GM19025 (cell line): ENCODE data around the gene CSF2.
"Not testable (repeated sequence)": the region's sequence is repeated elsewhere in the genome, so short reads cannot be mapped to it uniquely, and the experiment has no call there.

Experiments used
- ATAC-seq: cut with Tn5 transposase; IDR thresholded peaks from one replicate; pipeline ENCODE4 v1.9.1; 2021; ENCODE audit warnings: mild to moderate bottlenecking, low read depth, moderate library complexity; ENCODE audit not compliant: unreplicated experiment

CSF2 gene

DNA sequence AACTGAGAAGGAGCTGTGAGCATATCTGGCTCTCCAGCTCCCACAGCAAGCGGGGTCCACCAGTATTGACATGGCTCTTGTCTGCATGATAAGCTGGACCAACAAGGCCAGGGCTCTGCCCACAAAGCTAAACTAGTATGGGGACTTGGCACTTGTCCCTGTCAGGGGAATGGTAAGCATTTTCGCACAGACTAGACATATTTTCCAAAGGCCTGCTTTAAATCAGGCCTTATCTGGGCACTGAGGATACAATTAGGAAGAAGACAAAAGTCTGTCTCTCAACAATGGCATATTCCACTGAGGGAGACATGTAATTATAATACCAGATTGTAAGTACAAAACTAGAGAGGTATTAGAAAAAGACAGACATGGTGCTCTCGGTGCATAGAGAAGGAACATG, 32.1 kb downstream of the CSF2 start:
- ATAC-seq: no peak

DNA sequence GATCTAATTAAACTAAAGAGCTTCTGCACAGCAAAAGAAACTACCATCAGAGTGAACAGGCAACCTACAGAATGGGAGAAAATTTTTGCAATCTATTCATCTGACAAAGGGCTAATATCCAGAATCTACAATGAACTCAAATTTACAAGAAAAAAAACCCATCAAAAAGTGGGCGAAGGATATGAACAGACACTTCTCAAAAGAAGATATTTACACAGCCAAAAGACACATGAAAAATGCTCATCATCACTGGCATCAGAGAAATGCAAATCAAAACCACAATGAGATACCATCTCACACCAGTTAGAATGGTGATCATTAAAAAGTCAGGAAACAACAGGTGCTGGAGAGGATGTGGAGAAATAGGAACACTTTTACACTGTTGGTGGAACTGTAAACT, 34.9 kb downstream of the CSF2 start:
- not testable (repeated sequence) for ATAC-seq

DNA sequence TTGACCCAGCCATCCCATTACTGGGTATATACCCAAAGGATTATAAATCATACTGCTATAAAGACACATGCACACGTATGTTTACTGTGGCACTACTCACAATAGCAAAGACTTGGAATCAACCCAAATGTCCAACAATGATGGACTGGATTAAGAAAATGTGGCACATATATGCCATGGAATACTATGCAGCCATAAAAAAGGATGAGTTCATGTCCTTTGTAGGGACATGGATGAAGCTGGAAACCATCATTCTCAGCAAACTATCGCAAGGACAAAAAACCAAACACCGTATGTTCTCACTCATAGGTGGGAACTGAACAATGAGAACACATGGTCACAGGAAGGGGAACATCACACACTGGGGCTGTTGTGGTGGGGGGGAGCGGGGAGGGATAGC, 35.4 kb downstream of the CSF2 start:
- not testable (repeated sequence) for ATAC-seq

DNA sequence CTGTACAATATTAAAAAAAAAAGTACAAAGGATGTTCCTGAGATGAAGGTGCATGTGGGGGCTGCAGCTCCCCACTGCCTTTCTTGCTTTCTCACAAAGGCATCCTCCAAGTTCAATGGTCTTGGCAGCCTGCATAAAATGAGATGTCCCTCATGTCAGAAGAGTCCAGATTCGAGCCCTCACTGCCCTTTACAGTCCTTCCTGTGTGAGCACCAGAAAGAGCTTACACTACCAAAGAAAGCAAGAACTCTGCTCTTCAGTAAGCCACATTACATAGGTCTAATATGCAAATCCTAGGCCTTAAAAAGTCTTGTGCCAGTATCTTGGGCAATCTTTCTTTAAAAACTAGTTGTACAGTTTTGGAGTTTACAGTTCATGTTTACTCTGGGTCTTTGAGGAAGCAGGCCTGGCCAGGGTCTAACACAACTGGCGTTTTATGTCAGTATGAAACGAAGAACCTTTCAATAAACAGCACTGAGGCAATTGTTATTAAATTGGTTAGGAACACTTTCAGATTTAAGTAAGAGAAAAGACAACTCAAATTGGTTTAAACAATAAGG, 36.0 kb downstream of the CSF2 start:
- ATAC-seq: no peak

DNA sequence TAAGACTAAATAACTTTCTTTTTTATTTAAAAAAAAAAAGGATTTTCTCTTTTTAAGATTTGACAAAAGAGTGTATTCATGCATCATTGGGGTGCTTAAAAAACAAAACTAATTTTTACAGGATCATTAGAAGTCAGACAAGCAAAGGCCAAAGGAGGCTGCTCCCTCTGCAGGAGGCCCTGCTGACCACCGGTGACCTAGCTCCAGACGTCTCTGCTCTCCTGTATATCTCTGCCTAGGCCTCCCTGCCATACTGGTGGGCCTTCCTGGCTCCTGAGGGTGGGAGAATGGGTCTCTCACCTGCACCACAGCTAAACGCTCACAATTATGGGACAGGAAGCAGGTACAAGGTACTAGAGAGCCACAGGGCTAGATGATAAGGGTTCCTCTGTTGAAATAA, 36.6 kb downstream of the CSF2 start:
- no peak for ATAC-seq

DNA sequence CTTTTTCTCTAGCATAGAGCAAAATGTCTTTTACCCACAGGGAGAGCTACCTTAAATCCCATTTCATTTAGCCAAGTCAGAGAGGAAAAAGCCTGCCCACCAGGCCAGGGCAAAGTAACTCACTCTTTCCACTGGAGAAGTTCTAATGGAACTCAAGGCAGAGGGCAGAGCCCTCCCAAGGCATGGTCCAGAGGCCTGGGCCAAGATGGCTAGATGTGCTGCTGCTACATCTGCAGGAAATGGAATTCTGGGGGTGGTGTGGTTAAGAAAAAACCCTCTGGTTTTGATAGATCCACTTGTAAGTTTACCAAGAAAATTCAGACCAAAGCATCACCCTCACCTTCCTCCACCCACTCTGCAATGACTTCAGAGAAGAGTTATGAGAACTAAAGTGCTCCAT, 37.3 kb downstream of the CSF2 start:
- ATAC-seq: no peak

DNA sequence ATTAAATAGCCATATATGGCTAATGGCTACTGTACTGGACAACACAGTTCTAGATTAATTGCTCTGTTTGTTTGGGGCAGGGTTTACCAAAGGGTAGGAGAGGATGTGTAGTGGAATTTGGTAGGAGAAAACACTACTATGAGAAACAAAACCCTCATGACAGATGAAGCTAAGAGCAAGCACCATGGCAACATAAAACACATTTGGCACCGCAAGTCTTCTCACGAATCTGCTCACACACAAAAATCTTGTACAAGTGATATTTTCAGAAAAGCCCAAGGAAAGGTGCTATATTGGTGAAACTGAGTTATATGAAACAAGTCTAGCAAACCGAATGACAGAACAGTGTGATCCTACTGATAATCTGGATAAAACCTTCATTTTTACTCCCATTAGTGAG, 38.5 kb downstream of the CSF2 start:
- no peak for ATAC-seq

DNA sequence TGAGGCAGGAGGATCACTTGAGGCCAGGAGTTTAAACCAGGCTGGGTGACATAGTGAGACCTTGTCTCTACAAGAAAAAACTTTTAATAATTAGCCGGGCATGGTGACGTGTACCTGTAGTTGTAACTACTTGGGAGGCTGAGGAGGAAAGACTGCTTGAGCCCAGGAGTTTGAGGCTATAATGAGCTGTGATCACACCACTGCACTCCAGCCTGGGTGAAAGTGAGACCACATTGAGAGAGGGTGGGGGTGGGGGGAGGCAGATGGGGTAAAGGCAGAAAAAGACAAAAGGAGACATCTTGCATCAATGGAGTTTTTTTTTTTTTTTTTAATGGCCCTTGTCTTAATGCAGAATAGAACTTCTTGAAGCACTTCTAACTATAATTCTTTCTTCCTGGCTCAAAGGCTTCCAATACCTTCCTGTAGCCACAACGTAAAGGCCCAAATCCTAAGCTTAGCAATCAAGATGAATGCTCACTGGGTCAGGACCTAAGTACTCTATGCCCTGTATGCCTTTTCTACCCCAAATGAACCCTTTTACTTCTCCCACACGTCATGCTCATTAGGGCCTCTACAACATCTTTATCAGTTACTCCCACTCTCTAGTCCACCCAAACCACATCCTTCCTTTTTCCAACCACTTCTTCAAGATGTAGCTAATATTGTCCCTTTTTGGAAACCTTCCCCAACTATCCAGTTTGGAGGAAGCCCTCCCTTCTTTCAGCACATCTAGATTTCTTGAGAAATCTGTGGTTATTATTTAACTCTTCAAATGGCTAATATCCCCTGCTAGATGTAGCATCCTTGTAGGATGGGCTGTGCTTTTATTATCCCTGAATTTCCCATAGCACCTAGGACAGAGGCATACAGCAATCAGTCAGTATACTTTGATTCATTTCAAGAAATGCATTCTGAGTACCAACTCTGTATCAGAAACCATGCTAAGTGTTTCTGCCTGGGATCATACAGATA, 40.8 kb downstream of the CSF2 start:
- ATAC-seq: no peak

DNA sequence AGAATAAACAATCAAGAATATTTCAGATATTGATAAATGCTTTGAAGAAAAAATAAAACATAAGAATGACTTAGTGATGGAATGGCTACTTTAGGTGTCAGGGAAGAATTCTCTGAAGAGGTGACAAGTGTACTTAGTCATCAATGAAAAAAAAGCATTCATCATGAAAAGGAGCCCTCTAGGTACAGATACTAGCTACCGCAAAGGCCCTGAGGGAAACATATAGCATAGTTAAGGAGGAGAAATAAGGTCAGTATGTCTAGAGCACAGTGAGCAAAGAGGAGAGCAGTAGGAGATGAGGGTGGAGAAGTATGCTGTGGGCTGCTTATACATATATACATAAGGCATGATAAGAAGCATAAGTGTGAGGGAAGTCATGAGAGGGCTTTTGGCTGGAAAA, 41.8 kb downstream of the CSF2 start:
- no peak for ATAC-seq

DNA sequence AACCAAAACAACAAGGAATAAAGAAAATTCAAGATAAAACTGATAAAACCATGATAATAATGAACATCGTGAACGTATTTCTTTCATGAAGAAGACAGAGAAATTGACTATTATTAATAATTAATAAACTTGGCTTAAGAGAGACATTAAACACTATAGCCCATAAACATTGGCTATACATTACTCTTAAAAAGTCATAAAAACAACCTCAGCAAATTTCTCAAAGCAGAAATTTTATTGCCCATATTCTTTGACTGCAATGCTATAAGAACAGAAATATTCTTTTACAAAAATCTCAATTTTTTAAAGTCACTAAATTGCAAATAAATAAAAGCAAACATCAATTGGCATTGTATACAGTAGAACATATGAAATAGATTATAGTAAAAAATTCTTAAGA, 42.5 kb downstream of the CSF2 start:
- no peak for ATAC-seq

DNA sequence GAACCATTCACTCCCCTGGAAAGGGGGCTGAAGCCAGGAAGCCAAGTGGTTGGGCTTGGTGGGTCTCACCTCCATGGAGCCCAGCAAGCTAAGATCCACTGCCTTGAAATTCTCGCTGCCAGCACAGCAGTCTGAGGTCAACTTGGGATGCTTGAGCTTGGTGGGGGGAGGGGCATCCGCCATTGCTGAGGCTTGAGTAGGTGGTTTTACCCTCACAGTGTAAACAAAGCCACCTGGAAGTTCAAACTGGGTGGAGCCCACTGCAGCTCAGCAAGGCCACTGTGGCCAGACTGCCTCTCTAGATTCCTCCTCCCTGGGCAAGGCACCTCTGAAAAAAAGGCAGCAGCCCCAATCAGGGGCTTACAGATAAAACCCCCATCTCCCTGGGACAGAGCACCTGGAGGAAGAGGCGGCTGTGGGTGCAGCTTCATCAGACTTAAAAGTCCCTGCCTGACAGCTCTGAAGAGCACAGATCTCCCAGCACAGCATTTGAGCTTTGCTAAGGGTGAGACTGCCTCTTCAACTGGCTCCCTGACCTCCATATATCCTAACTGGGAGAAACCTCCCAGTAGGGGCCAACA, 43.4 kb downstream of the CSF2 start:
- ATAC-seq: not testable (repeated sequence)

DNA sequence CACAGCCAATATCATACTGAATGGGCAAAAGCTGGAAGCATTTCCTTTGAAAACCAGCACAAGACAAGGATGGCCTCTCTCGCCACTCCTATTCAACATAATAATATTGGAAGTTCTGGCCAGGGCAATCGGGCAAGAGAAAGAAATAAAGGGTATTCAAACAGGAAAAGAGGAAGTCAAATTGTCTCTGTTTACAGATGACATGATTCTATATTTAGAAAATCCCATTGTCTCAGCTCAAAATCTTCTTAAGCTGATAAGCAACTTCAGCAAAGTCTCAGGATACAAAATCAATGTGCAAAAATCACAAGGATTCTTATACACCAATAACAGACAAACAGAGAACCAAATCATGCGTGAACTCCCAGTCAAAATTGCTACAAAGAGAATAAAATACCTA, 47.1 kb downstream of the CSF2 start:
- not testable (repeated sequence) for ATAC-seq

DNA sequence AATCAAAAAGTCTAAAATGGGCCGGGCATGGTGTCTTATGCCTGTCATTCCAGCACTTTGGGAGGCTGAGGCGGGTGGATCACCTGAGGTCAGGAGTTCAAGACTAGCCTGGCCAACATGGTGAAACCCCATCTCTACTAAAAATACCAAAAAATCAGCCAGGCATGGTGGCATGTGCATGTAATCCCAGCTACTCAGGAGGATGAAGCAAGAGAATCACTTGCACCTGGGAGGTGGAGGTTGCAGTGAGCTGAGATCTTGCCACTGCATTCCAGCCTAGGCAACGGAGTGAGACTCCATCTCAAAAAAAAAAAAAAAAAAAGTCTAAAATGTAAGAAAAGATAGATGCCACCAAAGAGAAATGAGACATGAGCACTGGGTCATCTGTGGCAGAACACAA, 49.4 kb downstream of the CSF2 start:
- ATAC-seq: not testable (repeated sequence)

DNA sequence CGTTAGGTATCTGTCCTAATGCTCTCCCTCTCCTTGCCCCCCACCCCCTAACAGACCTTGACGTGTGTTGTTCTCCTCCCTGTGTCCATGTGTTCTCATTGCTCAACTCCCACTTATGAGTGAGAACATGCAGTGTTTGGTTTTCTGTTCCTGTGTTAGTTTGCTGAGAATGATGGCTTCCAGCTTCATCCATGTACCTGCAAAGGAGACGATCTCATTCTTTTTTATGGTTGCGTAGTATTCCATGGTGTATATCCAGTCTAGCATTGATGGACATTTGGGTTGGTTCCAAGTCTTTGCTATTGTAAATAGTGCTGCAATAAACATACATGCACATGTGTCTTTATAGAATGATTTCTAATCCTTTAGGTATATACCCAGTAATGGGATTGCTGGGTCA, 50.0 kb downstream of the CSF2 start:
- not testable (repeated sequence) for ATAC-seq
